Esophagus squamous epithelium (tissue), 5 donors: Measurements from ENCODE around the gene KCTD18. TPM values are rescaled to one million over a fixed set of nuclear protein-coding genes. Genes with fewer than 3 reads are reported as not detected.

ENCODE experiments used
- DNase-seq: peaks from one replicate; lab custom pipeline; 2025; lab: John Stamatoyannopoulos, UW
- H3K27ac ChIP-seq, 4 donors: fragments of 200-600 bp; sonication (generic); one replicate each; pipeline ENCODE4 v1.5.1; 2016 to 2019; ENCODE audit warnings: mild to moderate bottlenecking in 1 of 4
- H3K27me3 ChIP-seq, 4 donors: fragments of 200-600 bp; sonication (generic); 1 replicate in 3 of 4; 2 replicates in 1 of 4; pipeline versions ENCODE4 v1.5.1 to v1.6.0; 2017 to 2021; ENCODE audit warnings: antibody characterized with exemption in 1 of 4
- H3K36me3 ChIP-seq, 3 donors: fragments of 200-600 bp; sonication (generic); one replicate each; pipeline ENCODE4 v1.5.1; 2016 to 2019
- H3K4me1 ChIP-seq, 3 donors: fragments of 200-600 bp; sonication (generic); one replicate each; pipeline ENCODE4 v1.5.1; 2017 to 2019
- H3K4me3 ChIP-seq, 4 donors: fragments of 200-600 bp; sonication (generic); 1 replicate in 3 of 4; 2 replicates in 1 of 4; pipeline ENCODE4 v1.5.1; 2016 to 2019; ENCODE audit warnings: mild to moderate bottlenecking in 2 of 4, moderate library complexity in 1 of 4
- H3K9me3 ChIP-seq, 3 donors: fragments of 200-600 bp; sonication (generic); one replicate each; pipeline ENCODE4 v1.5.1; 2016 to 2019
- POLR2A ChIP-seq, 4 donors: fragments of 450-650 bp; IDR thresholded peaks; one replicate each; pipeline ENCODE4 v1.6.1; 2017; ENCODE audit warnings: antibody characterized with exemption in 4 of 4, mild to moderate bottlenecking in 4 of 4, moderate library complexity in 3 of 4
- WGBS, 2 donors: methylation state at CpG; one replicate each; pipeline ENCODE4 v1.1.5; 2018; 5-methylcytosine and 5-hydroxymethylcytosine counted together
- intact Hi-C: fragments of 100-400 bp; cut with DNase I; formaldehyde crosslinking; loops from one replicate; pipeline ENCODE4 v1.15.0; 2022
- total RNA-seq, 4 donors: library from RNA; depleted of rRNA; stranded (reverse); fragments of >200 nt; gene quantifications; one replicate each; pipeline ENCODE4 v1.1.0, GENCODE V29; 2016
- TF ChIP-seq, protein P1 (sequence below), 6 experiments: fragments of 450-650 bp in 4 of 6; fragments of 200-600 bp in 2 of 6; sonication (generic) in 2 of 6; IDR thresholded peaks; one replicate each; pipeline ENCODE4 v1.5.1; 2016 to 2019; ENCODE audit warnings: antibody characterized with exemption in 6 of 6, mild to moderate bottlenecking in 4 of 6, moderate library complexity in 4 of 6
- donor health status: DM: yes; HTN: yes; CAD: no.

The KCTD18 gene
- total RNA-seq, 4 donors from 2014 or later = 6.9 to 19.5 (median 13.9) TPM

DNA sequence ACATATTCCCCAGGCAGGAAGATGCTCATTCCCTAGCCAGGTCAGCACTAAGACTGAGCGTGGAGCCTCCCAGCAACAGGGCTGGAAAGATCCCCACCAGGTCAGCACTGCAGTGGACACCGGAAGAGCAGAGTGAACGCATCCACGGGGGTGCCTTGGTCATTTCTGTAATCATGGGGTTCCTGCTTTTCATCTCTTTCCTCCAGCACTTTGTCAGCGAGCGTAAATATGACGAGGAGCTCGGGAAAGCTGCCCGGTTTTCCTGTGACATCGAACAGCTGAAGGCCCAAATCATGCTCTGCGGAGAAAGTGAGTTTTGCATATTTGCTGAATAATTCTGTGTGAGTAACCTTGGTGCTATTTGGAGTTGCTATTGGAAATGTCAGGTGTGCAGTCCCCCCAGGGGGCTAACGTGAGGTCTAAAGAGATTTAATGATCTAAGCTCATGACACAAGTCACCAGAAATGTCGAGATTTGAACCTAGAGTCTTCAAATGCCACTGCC lies 40.1 kb downstream of the KCTD18 start:
- Histone ChIP-seq H3K4me3 (no peak overlapping the region), H3K27ac (peak overlapping the region in 1 of 4 donors; percentile 10), H3K9me3 (no peaks in the 10 kb centered on the region), H3K4me1 (peaks cover 0 to 9% (median 0%) of the 10 kb centered on the region in 3 donors), H3K36me3 (peaks cover 0 to 87% (median 27%) of the 10 kb centered on the region in 3 donors), H3K27me3 (no peaks in the 10 kb centered on the region)
- WGBS, 2 donors = 65 to 88% methylated on average over 12 to 13 of the region's 13 CpGs
- intact Hi-C loops = no loop called here
- TF ChIP-seq, protein P1, sequence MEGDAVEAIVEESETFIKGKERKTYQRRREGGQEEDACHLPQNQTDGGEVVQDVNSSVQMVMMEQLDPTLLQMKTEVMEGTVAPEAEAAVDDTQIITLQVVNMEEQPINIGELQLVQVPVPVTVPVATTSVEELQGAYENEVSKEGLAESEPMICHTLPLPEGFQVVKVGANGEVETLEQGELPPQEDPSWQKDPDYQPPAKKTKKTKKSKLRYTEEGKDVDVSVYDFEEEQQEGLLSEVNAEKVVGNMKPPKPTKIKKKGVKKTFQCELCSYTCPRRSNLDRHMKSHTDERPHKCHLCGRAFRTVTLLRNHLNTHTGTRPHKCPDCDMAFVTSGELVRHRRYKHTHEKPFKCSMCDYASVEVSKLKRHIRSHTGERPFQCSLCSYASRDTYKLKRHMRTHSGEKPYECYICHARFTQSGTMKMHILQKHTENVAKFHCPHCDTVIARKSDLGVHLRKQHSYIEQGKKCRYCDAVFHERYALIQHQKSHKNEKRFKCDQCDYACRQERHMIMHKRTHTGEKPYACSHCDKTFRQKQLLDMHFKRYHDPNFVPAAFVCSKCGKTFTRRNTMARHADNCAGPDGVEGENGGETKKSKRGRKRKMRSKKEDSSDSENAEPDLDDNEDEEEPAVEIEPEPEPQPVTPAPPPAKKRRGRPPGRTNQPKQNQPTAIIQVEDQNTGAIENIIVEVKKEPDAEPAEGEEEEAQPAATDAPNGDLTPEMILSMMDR (IDR thresholded peaks at IDR 0.05) = no peak
- TF ChIP-seq POLR2A (IDR thresholded peaks at IDR 0.05) = no peak
- no peak for DNase-seq

DNA sequence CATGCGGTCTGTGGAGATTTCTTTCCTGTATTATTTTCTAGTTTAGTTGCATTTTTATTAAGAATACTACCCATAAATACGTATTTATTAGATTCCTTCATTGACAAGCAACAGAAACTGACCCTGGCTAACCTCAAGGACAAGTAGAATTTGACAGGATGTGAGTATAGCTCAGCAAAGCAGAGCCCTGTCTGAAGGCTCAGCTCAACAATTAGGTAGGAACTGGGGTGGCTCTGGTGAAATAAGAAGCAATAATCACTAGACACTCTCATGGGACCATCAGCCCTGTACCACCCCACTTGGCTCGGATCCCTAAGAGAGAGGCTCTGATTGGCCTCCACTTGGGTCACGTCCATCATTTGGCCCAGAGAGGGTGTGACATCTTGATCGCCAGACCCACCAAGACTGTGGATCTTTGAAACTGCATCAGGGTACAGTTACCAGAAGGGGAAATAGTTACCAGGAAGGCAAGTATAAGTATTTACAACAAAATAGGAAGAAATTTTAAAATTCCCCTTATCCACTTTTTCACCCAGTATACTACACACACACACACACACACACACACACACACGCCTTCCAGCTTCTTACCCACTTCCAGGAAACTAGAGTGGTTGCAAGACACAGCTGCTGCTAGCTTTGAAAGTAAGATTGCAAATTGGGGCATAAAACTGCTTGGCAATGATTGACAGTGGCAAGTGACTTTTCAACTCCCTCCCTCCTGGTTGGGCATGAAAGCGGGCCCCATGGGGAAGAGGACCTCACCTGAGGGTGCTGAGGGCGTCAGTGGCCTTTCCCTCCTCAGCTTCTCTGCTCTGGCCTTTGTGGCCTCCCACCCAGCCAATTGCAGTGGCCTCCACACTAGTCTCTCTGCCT lies 41.8 kb downstream of the KCTD18 start:
- TF ChIP-seq, protein P1 (IDR thresholded peaks at IDR 0.05) = no peak
- no peak for TF ChIP-seq POLR2A (IDR thresholded peaks at IDR 0.05)
- H3K27ac ChIP-seq = peak overlapping the region in 3 of 4 donors; percentile 57 to 81 (median 57)
- DNase-seq = no peak
- WGBS, 2 donors = 76 to 84% methylated on average over 4 to 8 of the region's 8 CpGs
- no peak overlapping the region for H3K4me3 ChIP-seq
- intact Hi-C loops = no loop called here
- H3K9me3 ChIP-seq = no peaks in the 10 kb centered on the region
- H3K4me1 ChIP-seq = peaks cover 0 to 9% (median 0%) of the 10 kb centered on the region in 3 donors
- no peaks in the 10 kb centered on the region for H3K27me3 ChIP-seq
- peaks cover 0 to 86% (median 23%) of the 10 kb centered on the region in 3 donors for H3K36me3 ChIP-seq

DNA sequence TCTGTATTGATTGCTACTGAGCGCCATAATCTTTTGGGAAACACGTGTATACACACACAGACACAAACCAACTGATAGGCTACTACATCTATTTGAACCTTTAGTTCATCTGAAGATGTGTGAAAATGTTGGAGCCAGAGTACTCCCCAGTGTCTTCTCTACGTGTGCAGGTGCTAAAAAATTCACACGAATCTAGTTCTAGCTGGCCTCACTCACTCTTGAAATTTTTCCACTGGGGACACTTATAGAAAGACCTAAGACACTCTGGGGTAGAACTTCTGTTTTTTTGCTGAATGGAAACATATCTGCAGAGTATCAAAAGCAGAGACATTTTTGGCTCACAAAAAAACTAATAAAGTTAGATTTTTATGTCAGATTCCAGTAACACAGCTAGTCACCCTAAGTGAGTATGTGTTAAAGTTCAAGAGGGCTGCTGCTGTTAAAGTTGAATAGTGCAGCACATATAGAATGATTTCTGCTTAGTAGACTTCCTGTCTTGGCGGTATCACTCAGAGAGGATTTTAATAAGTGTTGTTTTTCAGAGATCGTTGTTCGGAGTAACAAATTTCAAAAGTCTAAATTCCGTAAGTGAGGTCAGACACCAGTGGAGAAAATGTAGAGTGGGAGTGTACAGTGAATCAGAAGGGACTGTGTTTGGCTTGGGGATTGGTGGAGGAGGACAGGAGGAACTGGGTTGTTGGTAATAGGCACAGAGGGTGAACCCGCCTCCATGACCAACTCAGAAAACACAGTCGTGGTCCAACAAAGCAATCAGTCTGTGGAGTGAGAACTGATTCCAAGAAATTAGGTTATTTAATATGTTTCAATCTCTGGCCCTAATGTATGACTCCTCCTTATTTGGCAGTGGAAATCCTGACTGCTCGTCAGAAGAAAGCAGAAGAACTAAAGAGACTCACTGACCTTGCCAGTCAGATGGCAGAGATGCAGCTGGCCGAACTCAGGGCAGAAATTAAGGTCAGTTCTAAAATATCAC lies 43.1 kb downstream of the KCTD18 start:
- peak overlapping the region in 3 of 4 donors; percentile 57 to 81 (median 57) for H3K27ac ChIP-seq
- no peak for DNase-seq
- no peaks in the 10 kb centered on the region for H3K9me3 ChIP-seq
- peaks cover 0 to 86% (median 13%) of the 10 kb centered on the region in 3 donors for H3K36me3 ChIP-seq
- intact Hi-C loops = no loop called here
- H3K27me3 ChIP-seq = no peaks in the 10 kb centered on the region
- WGBS, 2 donors = 63 to 70% methylated on average over 12 of the region's 12 CpGs
- H3K4me1 ChIP-seq = peaks cover 0 to 9% (median 0%) of the 10 kb centered on the region in 3 donors
- peak overlapping the region in 1 of 4 donors; percentile 21 for H3K4me3 ChIP-seq
- TF ChIP-seq, protein P1 (IDR thresholded peaks at IDR 0.05) = no peak
- no peak for TF ChIP-seq POLR2A (IDR thresholded peaks at IDR 0.05)

DNA sequence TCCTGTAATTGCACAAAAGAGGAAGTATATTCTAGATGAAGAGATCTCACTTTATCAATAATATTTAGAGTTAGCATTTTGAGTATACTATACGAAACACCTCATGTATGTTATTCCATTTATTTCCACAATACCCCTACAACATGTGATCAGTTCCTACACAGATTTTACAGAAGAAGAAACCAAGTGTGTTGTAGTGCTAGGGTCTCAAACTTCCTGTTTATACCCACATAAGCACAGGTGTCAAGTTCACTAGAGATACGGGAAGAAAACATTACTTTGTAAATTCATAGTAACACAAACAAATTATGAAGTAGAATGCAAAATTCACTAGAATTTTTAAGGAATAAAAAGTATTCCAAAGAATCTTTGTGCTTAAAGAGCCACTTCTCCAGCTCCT lies 46.4 kb downstream of the KCTD18 start:
- no peak overlapping the region for H3K27ac ChIP-seq
- WGBS, 2 donors = 77 to 87% methylated on average over 2 of the region's 2 CpGs
- no peaks in the 10 kb centered on the region for H3K27me3 ChIP-seq
- H3K4me1 ChIP-seq = peaks cover 0 to 9% (median 0%) of the 10 kb centered on the region in 3 donors
- intact Hi-C loops = no loop called here
- peaks cover 0 to 82% (median 0%) of the 10 kb centered on the region in 3 donors for H3K36me3 ChIP-seq
- no peak for DNase-seq
- no peak for TF ChIP-seq POLR2A (IDR thresholded peaks at IDR 0.05)
- H3K9me3 ChIP-seq = no peaks in the 10 kb centered on the region
- no peak overlapping the region for H3K4me3 ChIP-seq
